ENCODE results near the gene FSTL1. TPM values are rescaled to one million over a fixed set of nuclear protein-coding genes. Genes with fewer than 3 reads are reported as not detected.

Gene FSTL1
- total RNA-seq, 2 donors from 2014 or later, result 20.4 to 81.8 TPM

- Histone ChIP-seq H3K27me3 (no peaks in the 10 kb centered on the region), H3K4me1 (peaks cover 9% of the 10 kb centered on the region), H3K9ac (ENCODE audit: low read depth in 2 of 2, low read length in 2 of 2) (no peak overlapping the region), H3K27ac (no peak overlapping the region), H3K36me3 (no peaks in the 10 kb centered on the region), H3K9me3 (no peaks in the 10 kb centered on the region), H3K4me3 (no peak overlapping the region)
- TF ChIP-seq, protein P1, sequence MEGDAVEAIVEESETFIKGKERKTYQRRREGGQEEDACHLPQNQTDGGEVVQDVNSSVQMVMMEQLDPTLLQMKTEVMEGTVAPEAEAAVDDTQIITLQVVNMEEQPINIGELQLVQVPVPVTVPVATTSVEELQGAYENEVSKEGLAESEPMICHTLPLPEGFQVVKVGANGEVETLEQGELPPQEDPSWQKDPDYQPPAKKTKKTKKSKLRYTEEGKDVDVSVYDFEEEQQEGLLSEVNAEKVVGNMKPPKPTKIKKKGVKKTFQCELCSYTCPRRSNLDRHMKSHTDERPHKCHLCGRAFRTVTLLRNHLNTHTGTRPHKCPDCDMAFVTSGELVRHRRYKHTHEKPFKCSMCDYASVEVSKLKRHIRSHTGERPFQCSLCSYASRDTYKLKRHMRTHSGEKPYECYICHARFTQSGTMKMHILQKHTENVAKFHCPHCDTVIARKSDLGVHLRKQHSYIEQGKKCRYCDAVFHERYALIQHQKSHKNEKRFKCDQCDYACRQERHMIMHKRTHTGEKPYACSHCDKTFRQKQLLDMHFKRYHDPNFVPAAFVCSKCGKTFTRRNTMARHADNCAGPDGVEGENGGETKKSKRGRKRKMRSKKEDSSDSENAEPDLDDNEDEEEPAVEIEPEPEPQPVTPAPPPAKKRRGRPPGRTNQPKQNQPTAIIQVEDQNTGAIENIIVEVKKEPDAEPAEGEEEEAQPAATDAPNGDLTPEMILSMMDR (IDR thresholded peaks at IDR 0.05), result no peak
- intact Hi-C loops (cut with DNase I), result no loop called here
- no peak for DNase-seq
Measured at GRCh38 chr3:120443626-120444123, 7.1 kb downstream of the FSTL1 start.

DNA sequence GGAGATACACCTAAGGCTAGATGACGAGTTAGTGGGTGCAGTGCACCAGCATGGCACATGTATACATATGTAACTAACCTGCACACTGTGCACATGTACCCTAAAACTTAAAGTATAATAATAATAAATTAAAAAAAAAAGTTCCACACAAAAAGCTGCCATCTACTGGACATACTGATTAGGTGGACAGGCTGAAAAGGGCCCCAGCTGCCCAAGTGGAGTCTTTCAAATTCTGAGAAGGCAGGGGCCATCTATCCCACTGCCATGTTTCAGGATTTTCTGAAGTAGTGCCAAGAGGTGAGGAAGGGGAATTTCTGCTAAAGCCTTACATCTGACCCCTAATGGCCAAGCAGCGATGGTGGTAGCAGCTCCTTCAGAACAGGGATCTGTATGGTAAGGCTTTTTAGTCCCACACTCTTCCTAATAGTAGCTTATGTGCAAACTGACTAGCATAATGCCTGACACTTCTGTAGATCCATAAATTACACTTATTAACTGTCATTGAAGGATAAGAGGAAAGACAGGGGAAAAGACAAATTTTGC lies 7.7 kb downstream of the FSTL1 start:
- no peaks in the 10 kb centered on the region for H3K27me3 ChIP-seq
- intact Hi-C loops (cut with DNase I), result no loop called here
- TF ChIP-seq, protein P1 (IDR thresholded peaks at IDR 0.05), result no peak
- no peak for DNase-seq
- H3K9me3 ChIP-seq, result no peaks in the 10 kb centered on the region
- H3K27ac ChIP-seq, result no peak overlapping the region
- no peak overlapping the region for H3K9ac ChIP-seq (ENCODE audit: low read depth in 2 of 2, low read length in 2 of 2)
- H3K36me3 ChIP-seq, result no peaks in the 10 kb centered on the region
- no peak overlapping the region for H3K4me3 ChIP-seq
- peaks cover 12% of the 10 kb centered on the region for H3K4me1 ChIP-seq

- no peak overlapping the region for H3K27ac ChIP-seq
- TF ChIP-seq, protein P1 (IDR thresholded peaks at IDR 0.05), result no peak
- H3K9ac ChIP-seq (ENCODE audit: low read depth in 2 of 2, low read length in 2 of 2), result no peak overlapping the region
- H3K4me3 ChIP-seq, result no peak overlapping the region
- no peaks in the 10 kb centered on the region for H3K9me3 ChIP-seq
- no peaks in the 10 kb centered on the region for H3K27me3 ChIP-seq
- H3K36me3 ChIP-seq, result no peaks in the 10 kb centered on the region
- H3K4me1 ChIP-seq, result peaks cover 12% of the 10 kb centered on the region
- intact Hi-C loops (cut with DNase I), result no loop called here
- DNase-seq, result no peak
Measured at GRCh38 chr3:120441776-120442175, 9.0 kb downstream of the FSTL1 start.

- Histone ChIP-seq H3K4me1 (peaks cover 12% of the 10 kb centered on the region), H3K36me3 (no peaks in the 10 kb centered on the region), H3K4me3 (no peak overlapping the region), H3K9ac (ENCODE audit: low read depth in 2 of 2, low read length in 2 of 2) (no peak overlapping the region), H3K27ac (no peak overlapping the region), H3K27me3 (no peaks in the 10 kb centered on the region), H3K9me3 (no peaks in the 10 kb centered on the region)
- intact Hi-C loops (cut with DNase I), result no loop called here
- TF ChIP-seq, protein P1 (IDR thresholded peaks at IDR 0.05), result no peak
- no peak for DNase-seq
Measured at GRCh38 chr3:120440762-120441161, 10.0 kb downstream of the FSTL1 start.

DNA sequence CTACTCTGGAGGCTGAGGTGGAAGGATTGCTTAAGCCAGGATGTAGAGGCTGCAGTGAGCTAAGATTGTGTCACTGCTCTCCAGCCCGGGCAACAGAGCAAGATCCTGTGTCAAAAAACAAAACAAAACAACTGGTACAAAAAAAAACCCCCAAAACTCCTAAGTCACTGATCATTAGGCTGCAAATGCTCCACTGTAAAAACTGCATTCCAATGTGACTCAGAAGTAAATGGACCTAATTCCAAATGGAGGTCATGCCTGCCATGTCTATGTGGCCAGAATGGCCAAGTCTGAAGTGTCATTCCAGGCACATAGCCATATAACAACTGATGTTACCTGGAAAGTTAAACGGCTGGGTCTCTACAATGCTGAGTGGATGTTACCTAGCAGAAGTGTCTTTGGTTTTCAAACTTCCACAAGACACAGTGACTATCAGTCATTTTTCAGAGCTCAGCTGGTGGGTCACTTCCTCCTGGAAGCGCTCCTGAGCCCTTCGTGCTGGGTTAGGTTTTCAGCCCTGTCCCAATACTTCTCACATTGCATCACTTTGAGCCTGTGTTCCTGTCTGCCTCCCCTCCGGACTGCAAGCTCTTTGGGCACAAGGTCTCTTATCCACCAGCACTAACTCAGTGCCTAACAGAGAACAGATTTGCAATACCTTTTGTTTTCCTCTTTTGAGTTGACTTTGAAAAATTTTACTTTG lies 10.6 kb downstream of the FSTL1 start:
- peaks cover 16% of the 10 kb centered on the region for H3K4me1 ChIP-seq
- no peak overlapping the region for H3K4me3 ChIP-seq
- H3K9ac ChIP-seq (ENCODE audit: low read depth in 2 of 2, low read length in 2 of 2), result no peak overlapping the region
- H3K27ac ChIP-seq, result peak overlapping the region; percentile 63
- H3K27me3 ChIP-seq, result no peaks in the 10 kb centered on the region
- H3K36me3 ChIP-seq, result no peaks in the 10 kb centered on the region
- no peaks in the 10 kb centered on the region for H3K9me3 ChIP-seq
- intact Hi-C loops (cut with DNase I), result no loop called here
- TF ChIP-seq, protein P1 (IDR thresholded peaks at IDR 0.05), result no peak
- no peak for DNase-seq

Measured in colonic mucosa (tissue), 4 donors.